Measurements from ENCODE around the gene ANO4.

Gene ANO4

GRCh38 chr12:100794441-100795173, at the start of gene ANO4:
TSS of gene ANO4 (plus strand) at chr12:100794776. CDS start at chr12:100901786, 107,010 bp downstream.
- TF ChIP-seq EZH2phosphoT487 (IDR thresholded peaks at IDR 0.05; ENCODE audit: borderline replicate concordance) = no peak
- no peak for TF ChIP-seq CTCF (conservative IDR thresholded peaks at IDR 0.05; ENCODE audit: low read length)
- H3K36me3 ChIP-seq (ENCODE audit: insufficient read depth, low read length) = no peaks in the 10 kb centered on the region
- H3K9ac ChIP-seq (ENCODE audit: low read depth, low read length, poor library complexity, severe bottlenecking) = no peak within 1 kb of the TSS
- H3K27me3 ChIP-seq (ENCODE audit: insufficient read depth, low read length, poor library complexity, severe bottlenecking) = no peaks in the 10 kb centered on the region
- no peaks in the 10 kb centered on the region for H3F3A ChIP-seq (ENCODE audit: low read depth)
- no peak within 1 kb of the TSS for H3K4me2 ChIP-seq (ENCODE audit: low read depth, low read length, poor library complexity, severe bottlenecking)
- no peaks in the 10 kb centered on the region for H3K9me3 ChIP-seq (ENCODE audit: insufficient read depth, low read depth, low read length)
- H4K20me1 ChIP-seq (ENCODE audit: insufficient read depth, low read length, poor library complexity, severe bottlenecking) = no peaks in the 10 kb centered on the region
- no peaks in the 10 kb centered on the region for H3K9me2 ChIP-seq (replicated peaks; ENCODE audit: low read depth, low read length)
- no peaks in the 10 kb centered on the region for H3K79me2 ChIP-seq (ENCODE audit: insufficient read depth, low read length)
- H3K4me1 ChIP-seq (ENCODE audit: insufficient read depth, low read length, poor library complexity, severe bottlenecking) = no peaks in the 10 kb centered on the region
- no peak within 1 kb of the TSS for H3K4me3 ChIP-seq (ENCODE audit: low read length, poor library complexity, severe bottlenecking)
- no peak within 1 kb of the TSS for H2AFZ ChIP-seq (ENCODE audit: low read length)

- Histone ChIP-seq H3K79me2 (ENCODE audit: insufficient read depth, low read length) (no peaks in the 10 kb centered on the region), H3K4me2 (ENCODE audit: low read depth, low read length, poor library complexity, severe bottlenecking) (no peak overlapping the region), H3K9me3 (ENCODE audit: insufficient read depth, low read depth, low read length) (no peaks in the 10 kb centered on the region), H3K9me2 (replicated peaks; ENCODE audit: low read depth, low read length) (no peaks in the 10 kb centered on the region), H3K4me3 (ENCODE audit: low read length, poor library complexity, severe bottlenecking) (no peak overlapping the region), H3K4me1 (ENCODE audit: insufficient read depth, low read length, poor library complexity, severe bottlenecking) (no peaks in the 10 kb centered on the region), H3K27me3 (ENCODE audit: insufficient read depth, low read length, poor library complexity, severe bottlenecking) (no peaks in the 10 kb centered on the region), H4K20me1 (ENCODE audit: insufficient read depth, low read length, poor library complexity, severe bottlenecking) (no peaks in the 10 kb centered on the region), H3K36me3 (ENCODE audit: insufficient read depth, low read length) (no peaks in the 10 kb centered on the region), H2AFZ (ENCODE audit: low read length) (no peak overlapping the region), H3F3A (ENCODE audit: low read depth) (no peaks in the 10 kb centered on the region), H3K9ac (ENCODE audit: low read depth, low read length, poor library complexity, severe bottlenecking) (no peak overlapping the region)
- no peak for TF ChIP-seq EZH2phosphoT487 (IDR thresholded peaks at IDR 0.05; ENCODE audit: borderline replicate concordance)
- no peak for TF ChIP-seq CTCF (conservative IDR thresholded peaks at IDR 0.05; ENCODE audit: low read length)
Observed at GRCh38 chr12:100745378-100746071, 49.1 kb upstream of the ANO4 start.

- Histone ChIP-seq H4K20me1 (ENCODE audit: insufficient read depth, low read length, poor library complexity, severe bottlenecking) (no peaks in the 10 kb centered on the region), H3K27me3 (ENCODE audit: insufficient read depth, low read length, poor library complexity, severe bottlenecking) (no peaks in the 10 kb centered on the region), H3F3A (ENCODE audit: low read depth) (no peaks in the 10 kb centered on the region), H3K4me1 (ENCODE audit: insufficient read depth, low read length, poor library complexity, severe bottlenecking) (no peaks in the 10 kb centered on the region), H3K36me3 (ENCODE audit: insufficient read depth, low read length) (no peaks in the 10 kb centered on the region), H3K9ac (ENCODE audit: low read depth, low read length, poor library complexity, severe bottlenecking) (no peak overlapping the region), H3K9me3 (ENCODE audit: insufficient read depth, low read depth, low read length) (no peaks in the 10 kb centered on the region; the same call in 1 of the 2 replicates), H3K4me3 (ENCODE audit: low read length, poor library complexity, severe bottlenecking) (no peak overlapping the region), H3K4me2 (ENCODE audit: low read depth, low read length, poor library complexity, severe bottlenecking) (no peak overlapping the region), H3K79me2 (ENCODE audit: insufficient read depth, low read length) (no peaks in the 10 kb centered on the region), H2AFZ (ENCODE audit: low read length) (no peak overlapping the region), H3K9me2 (replicated peaks; ENCODE audit: low read depth, low read length) (no peaks in the 10 kb centered on the region; the same call in 1 of the 2 replicates)
- no peak for TF ChIP-seq CTCF (conservative IDR thresholded peaks at IDR 0.05; ENCODE audit: low read length)
- no peak for TF ChIP-seq EZH2phosphoT487 (IDR thresholded peaks at IDR 0.05; ENCODE audit: borderline replicate concordance)
Observed at GRCh38 chr12:100752841-100753240, 41.7 kb upstream of the ANO4 start.
